Ishikawa (cell line): ENCODE data around the gene NPEPPS.

Source experiments
- CEBPB ChIP-seq: IDR thresholded peaks from 2 replicates; pipeline ENCODE4 v1.6.1; 2012
- CREB1 ChIP-seq: IDR thresholded peaks from 2 replicates; pipeline ENCODE4 v1.6.1; 2012; ENCODE audit warnings: low read depth
- EGR1 ChIP-seq: IDR thresholded peaks from 2 replicates; pipeline ENCODE4 v1.6.1; 2012
- EP300 ChIP-seq: IDR thresholded peaks from 2 replicates; pipeline ENCODE4 v1.6.1; 2012; ENCODE audit warnings: borderline replicate concordance
- FOXM1 ChIP-seq: IDR thresholded peaks from 2 replicates; pipeline ENCODE4 v1.6.1; 2012; ENCODE audit warnings: low read depth, borderline replicate concordance
- NFIC ChIP-seq: IDR thresholded peaks from 2 replicates; pipeline ENCODE4 v1.6.1; 2012
- RAD21 ChIP-seq: IDR thresholded peaks from 2 replicates; pipeline ENCODE4 v1.6.1; 2012; ENCODE audit warnings: low read depth
- TAF1 ChIP-seq: IDR thresholded peaks from 2 replicates; pipeline ENCODE4 v1.6.1; 2012; ENCODE audit warnings: low read depth, mild to moderate bottlenecking
- TCF12 ChIP-seq: IDR thresholded peaks from 2 replicates; pipeline ENCODE4 v1.6.1; 2012; ENCODE audit warnings: low read depth
- TEAD4 ChIP-seq: IDR thresholded peaks from 2 replicates; pipeline ENCODE4 v1.6.1; 2012
- YY1 ChIP-seq: IDR thresholded peaks from 2 replicates; pipeline ENCODE4 v1.6.1; 2012; ENCODE audit warnings: low read depth
- ZBTB7A ChIP-seq: IDR thresholded peaks from 2 replicates; pipeline ENCODE4 v1.6.1; 2012; ENCODE audit warnings: low read depth
- TF ChIP-seq, protein P1 (sequence below): IDR thresholded peaks from 2 replicates; pipeline ENCODE4 v1.6.1; 2012
- TF ChIP-seq, protein P2 (sequence below): IDR thresholded peaks from 2 replicates; pipeline ENCODE4 v1.6.1; 2012
- TF ChIP-seq, protein P3 (sequence below): IDR thresholded peaks from 2 replicates; pipeline ENCODE4 v1.6.1; 2012; ENCODE audit warnings: low read depth, mild to moderate bottlenecking

Gene NPEPPS

DNA sequence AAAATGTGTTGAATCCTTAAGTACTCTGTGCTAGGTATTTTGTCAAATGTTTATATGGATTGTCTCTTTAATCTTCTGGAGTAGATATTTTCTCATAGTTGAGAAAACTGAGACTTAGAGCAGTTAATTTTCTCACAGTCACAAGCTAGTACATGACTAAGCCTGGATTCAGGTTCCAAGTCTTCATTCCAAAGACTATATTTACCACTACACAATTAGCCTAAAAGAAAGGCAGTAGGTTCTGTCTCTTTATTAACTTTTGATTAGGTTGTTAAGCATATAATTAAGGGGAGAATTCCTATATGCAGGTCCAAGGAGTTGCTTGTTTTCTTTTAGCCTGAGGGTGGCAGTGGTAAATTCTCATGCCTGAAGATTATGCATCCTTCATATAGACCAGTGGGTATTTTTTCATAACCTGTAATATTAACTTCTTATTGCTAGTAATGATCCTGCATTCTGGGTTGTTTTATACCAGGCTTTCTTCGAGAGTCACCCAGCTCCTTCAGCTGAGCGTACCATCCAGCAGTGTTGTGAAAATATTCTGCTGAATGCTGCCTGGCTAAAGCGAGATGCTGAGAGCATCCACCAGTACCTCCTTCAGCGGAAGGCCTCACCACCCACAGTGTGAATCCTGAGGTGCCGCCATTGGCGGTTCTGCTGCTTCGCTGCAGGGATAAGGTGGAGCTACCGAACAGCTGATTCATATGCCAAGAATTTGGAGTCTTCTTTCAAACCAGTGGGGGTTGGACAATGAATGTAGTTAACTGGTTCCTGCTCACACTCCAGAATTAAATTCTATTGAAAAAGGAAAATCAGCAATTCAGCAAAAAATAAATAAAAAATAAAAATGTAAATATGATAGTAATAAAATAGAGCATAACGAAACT lies 90.6 kb downstream of the NPEPPS start:
- peak; percentile 85 for TF ChIP-seq YY1
- TF ChIP-seq TEAD4: peak; percentile 92
- TF ChIP-seq NFIC: no peak
- TF ChIP-seq, protein P1, sequence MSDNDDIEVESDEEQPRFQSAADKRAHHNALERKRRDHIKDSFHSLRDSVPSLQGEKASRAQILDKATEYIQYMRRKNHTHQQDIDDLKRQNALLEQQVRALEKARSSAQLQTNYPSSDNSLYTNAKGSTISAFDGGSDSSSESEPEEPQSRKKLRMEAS: 0 out of 2 replicates have a peak, but pooled peaks have one; percentile 32

DNA sequence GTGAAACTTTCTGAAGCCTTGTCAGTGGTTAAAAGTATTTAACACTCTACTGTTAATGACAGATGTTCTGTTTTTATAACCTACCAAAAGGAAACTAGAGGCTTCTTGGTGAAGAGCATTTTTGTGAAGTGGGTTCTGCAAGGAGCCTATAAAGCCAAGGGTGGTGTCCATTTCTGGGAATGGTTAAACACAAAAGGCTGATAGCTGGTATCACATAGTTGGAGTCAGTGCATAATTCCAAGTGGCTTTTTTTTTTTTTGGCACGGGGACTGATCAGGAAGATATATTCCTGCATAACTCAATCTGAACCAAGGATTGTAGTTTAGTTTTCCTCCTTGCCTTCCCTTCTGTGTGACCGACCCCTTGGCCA lies 91.3 kb downstream of the NPEPPS start:
- TF ChIP-seq TAF1: no peak
- no peak for TF ChIP-seq TEAD4
- TF ChIP-seq, protein P2, sequence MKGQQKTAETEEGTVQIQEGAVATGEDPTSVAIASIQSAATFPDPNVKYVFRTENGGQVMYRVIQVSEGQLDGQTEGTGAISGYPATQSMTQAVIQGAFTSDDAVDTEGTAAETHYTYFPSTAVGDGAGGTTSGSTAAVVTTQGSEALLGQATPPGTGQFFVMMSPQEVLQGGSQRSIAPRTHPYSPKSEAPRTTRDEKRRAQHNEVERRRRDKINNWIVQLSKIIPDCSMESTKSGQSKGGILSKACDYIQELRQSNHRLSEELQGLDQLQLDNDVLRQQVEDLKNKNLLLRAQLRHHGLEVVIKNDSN: no peak
- no peak for TF ChIP-seq CEBPB
- TF ChIP-seq RAD21: no peak
- no peak for TF ChIP-seq YY1
- no peak for TF ChIP-seq EP300
- no peak for TF ChIP-seq ZBTB7A
- TF ChIP-seq, protein P1: no peak
- TF ChIP-seq, protein P3, sequence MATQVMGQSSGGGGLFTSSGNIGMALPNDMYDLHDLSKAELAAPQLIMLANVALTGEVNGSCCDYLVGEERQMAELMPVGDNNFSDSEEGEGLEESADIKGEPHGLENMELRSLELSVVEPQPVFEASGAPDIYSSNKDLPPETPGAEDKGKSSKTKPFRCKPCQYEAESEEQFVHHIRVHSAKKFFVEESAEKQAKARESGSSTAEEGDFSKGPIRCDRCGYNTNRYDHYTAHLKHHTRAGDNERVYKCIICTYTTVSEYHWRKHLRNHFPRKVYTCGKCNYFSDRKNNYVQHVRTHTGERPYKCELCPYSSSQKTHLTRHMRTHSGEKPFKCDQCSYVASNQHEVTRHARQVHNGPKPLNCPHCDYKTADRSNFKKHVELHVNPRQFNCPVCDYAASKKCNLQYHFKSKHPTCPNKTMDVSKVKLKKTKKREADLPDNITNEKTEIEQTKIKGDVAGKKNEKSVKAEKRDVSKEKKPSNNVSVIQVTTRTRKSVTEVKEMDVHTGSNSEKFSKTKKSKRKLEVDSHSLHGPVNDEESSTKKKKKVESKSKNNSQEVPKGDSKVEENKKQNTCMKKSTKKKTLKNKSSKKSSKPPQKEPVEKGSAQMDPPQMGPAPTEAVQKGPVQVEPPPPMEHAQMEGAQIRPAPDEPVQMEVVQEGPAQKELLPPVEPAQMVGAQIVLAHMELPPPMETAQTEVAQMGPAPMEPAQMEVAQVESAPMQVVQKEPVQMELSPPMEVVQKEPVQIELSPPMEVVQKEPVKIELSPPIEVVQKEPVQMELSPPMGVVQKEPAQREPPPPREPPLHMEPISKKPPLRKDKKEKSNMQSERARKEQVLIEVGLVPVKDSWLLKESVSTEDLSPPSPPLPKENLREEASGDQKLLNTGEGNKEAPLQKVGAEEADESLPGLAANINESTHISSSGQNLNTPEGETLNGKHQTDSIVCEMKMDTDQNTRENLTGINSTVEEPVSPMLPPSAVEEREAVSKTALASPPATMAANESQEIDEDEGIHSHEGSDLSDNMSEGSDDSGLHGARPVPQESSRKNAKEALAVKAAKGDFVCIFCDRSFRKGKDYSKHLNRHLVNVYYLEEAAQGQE: no peak
- TF ChIP-seq FOXM1: no peak

DNA sequence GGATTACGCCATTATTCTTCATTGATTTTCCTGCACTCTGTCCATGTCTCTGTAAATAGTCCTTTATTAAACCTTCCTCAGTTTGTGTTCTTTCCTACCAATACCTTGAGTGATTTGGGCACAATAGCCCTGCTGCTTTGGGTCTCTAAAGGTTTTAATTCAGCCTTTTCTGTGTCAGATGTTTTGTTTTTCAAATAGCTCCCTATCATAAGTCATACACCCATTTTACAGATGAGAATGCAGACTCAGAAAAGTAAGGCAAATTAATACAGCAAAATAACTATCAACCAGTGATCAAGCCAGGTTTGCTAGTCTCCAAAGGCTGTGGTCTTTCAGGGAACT lies 93.8 kb downstream of the NPEPPS start:
- TF ChIP-seq NFIC (no peak), EP300 (no peak), TEAD4 (no peak), TAF1 (no peak), YY1 (no peak), CREB1 (no peak), FOXM1 (no peak), CEBPB (no peak), RAD21 (no peak), EGR1 (no peak), TCF12 (no peak), ZBTB7A (no peak)
- TF ChIP-seq, protein P3: no peak
- TF ChIP-seq, protein P2: no peak
- TF ChIP-seq, protein P1: no peak

DNA sequence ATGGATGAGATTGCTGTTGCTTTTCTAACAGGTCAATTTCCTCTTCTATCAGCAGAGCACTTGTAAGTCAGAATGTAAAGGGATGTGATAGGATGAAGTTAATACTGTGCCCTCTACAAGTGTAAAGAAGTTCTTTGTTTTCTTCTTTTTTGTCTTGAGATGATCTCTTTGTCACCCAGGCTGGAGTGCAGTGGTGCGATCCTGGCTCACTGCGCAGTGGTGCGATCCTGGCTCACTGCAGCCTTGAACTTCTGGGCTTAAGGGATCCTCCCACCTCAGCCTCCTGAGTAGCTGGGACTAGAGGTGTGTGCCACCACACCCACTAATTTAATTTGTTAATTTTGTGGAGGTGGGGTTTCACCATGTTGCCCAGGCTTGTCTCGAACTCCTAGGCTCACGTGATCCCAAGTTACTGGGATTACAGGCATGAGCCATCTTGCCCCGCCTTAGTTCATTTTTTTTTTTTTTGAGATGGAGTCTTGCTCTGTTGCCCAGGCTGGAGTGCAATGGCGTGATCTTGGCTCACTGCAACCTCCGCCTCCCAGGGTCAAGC lies 97.2 kb downstream of the NPEPPS start:
- TF ChIP-seq, protein P1: no peak
- TF ChIP-seq, protein P2: no peak
- no peak for TF ChIP-seq EGR1
- TF ChIP-seq TCF12: no peak

DNA sequence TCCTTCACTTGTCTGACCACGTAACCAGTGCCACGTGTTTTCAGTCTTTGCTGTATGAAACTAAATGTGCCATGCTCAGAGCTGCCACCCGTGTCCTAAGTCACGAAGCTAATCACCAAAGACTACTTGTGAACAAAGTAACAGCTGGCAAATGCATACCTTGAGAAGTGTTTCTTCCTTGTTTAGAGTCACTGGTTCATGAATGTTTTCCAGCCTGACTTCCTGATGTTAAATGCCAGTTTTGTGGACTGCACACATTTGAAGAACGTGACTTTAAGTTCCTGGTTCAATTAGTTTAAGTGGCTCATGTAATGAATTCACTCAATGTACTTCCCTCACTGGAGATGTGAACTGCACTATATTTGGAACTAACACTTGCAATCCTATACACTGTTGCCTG lies 98.9 kb downstream of the NPEPPS start:
- TF ChIP-seq, protein P2: no peak
- no peak for TF ChIP-seq FOXM1
- no peak for TF ChIP-seq EP300
- TF ChIP-seq ZBTB7A: no peak
